Vagina (tissue), 2 donors: ENCODE data around the gene NLRC3. TPM values are rescaled to one million over a fixed set of nuclear protein-coding genes. Genes with fewer than 3 reads are reported as not detected.

Experiments used
- DNase-seq, 2 donors: peaks; one replicate each; pipeline ENCODE4 v3.0.0-alpha.2; 2017; ENCODE audit errors: extremely low spot score in 2 of 2
- H3K27ac ChIP-seq: fragments of 200-600 bp; sonication (generic); one replicate; pipeline ENCODE4 v1.5.1; 2019
- H3K27me3 ChIP-seq: fragments of 200-600 bp; sonication (generic); one replicate; pipeline ENCODE4 v1.5.1; 2019
- H3K36me3 ChIP-seq, 2 donors: fragments of 200-600 bp; sonication (generic); one replicate each; pipeline ENCODE4 v1.5.1; 2017 to 2019
- H3K4me1 ChIP-seq: fragments of 200-600 bp; sonication (generic); one replicate; pipeline ENCODE4 v1.5.1; 2019
- H3K4me3 ChIP-seq, 2 donors: fragments of 200-600 bp; sonication (generic); 1 replicate in 1 of 2; 2 replicates in 1 of 2; pipeline ENCODE4 v1.5.1; 2016 to 2019
- H3K9me3 ChIP-seq: fragments of 200-600 bp; sonication (generic); one replicate; pipeline ENCODE4 v1.5.1; 2019
- POLR2A ChIP-seq, 2 donors: fragments of 450-650 bp; IDR thresholded peaks; one replicate each; pipeline ENCODE4 v1.6.1; 2017; ENCODE audit warnings: antibody characterized with exemption in 2 of 2, mild to moderate bottlenecking in 2 of 2, moderate library complexity in 2 of 2
- POLR2AphosphoS5 ChIP-seq, 2 donors: sonication (generic); formaldehyde crosslinking; IDR thresholded peaks; one replicate each; pipeline ENCODE4 v1.9.0; 2017; ENCODE audit warnings: antibody characterized with exemption in 2 of 2, mild to moderate bottlenecking in 2 of 2, low read depth in 1 of 2; ENCODE audit not compliant: insufficient read depth in 1 of 2
- intact Hi-C: fragments of 100-400 bp; cut with DNase I; formaldehyde crosslinking; loops from one replicate; pipeline ENCODE4 v1.15.1; 2023
- total RNA-seq: library from RNA; depleted of rRNA; stranded (reverse); fragments of >200 nt; gene quantifications from one replicate; pipeline ENCODE4 v1.2.3, GENCODE V29; 2016
- TF ChIP-seq, protein P1 (sequence below), 3 experiments: fragments of 450-650 bp in 2 of 3; fragments of 200-600 bp in 1 of 3; sonication (generic) in 1 of 3; IDR thresholded peaks; one replicate each; pipeline ENCODE4 v1.5.1; 2017 to 2019; ENCODE audit warnings: antibody characterized with exemption in 3 of 3, mild to moderate bottlenecking in 2 of 3, moderate library complexity in 2 of 3

Gene NLRC3
- total RNA-seq, 1 donor from 2014 or later = 12.5 TPM

DNA sequence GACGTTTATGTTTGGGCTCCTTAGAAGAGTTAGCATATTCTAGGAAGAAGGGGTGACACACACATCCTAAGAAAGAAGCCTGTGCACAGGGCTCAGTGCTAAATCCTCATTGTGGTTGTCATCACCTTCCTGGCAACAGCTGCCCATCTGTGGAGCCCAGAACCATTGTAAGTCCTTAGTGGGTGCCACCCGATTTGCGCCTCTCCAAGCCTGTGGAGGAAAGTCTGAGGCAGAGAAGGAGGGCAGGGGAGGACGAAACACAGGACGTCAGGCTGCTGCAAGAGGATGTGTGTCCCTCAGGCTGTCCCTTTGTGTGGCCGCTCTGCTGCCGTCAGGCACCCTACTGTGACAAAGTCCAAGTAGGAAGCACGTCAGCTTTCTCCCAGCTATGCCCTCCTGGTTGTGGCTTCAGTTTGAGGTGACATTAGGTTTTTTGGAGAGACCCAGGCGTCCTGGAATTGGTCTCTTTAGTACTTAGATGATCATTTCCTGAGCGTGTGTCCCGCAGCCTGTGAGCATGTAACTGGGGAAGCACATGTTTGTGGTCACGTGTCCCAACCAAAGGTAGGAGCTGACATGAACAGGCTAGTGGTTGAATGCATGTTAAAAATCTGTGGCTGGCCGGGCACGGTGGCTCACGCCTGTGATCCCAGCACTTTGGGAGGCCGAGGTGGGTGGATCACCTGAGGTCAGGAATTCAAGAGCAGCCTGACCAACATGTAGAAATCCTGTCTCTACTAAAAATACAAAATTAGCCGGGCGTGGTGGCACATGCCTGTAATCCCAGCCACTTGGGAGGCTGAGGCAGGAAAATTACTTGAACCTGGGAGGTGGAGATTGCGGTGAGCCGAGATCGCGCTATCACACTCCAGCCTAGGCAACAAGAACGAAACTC, 65.7 kb downstream of the NLRC3 start:
- DNase-seq = no peak
- H3K36me3 ChIP-seq = peaks cover 0 to 70% of the 10 kb centered on the region in 2 donors
- intact Hi-C loops = no loop called here

DNA sequence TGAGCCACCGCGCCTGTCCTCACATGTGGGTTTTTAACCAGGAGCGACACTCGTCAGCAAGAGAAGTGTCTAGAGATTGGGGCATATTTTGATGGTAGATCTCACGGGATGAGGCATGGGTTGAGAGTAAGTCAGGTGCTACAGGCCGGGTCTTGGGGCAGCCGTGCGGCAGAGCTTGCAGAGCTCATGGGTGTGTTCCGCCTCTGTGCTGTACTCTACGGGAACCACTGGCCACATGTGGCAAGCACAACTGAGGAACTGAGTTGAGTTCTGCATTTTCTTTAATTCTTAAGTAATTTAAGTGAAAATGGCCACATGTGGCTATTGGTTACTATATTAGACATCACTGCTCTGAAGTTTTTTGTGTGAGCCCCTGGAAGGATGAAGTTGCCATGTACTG, 66.8 kb downstream of the NLRC3 start:
- H3K36me3 ChIP-seq = peaks cover 0 to 61% of the 10 kb centered on the region in 2 donors
- TF ChIP-seq POLR2A (IDR thresholded peaks at IDR 0.05) (no peak), POLR2AphosphoS5 (IDR thresholded peaks at IDR 0.05; ENCODE audit: insufficient read depth in 1 of 2, low read depth in 1 of 2) (no peak)
- TF ChIP-seq, protein P1, sequence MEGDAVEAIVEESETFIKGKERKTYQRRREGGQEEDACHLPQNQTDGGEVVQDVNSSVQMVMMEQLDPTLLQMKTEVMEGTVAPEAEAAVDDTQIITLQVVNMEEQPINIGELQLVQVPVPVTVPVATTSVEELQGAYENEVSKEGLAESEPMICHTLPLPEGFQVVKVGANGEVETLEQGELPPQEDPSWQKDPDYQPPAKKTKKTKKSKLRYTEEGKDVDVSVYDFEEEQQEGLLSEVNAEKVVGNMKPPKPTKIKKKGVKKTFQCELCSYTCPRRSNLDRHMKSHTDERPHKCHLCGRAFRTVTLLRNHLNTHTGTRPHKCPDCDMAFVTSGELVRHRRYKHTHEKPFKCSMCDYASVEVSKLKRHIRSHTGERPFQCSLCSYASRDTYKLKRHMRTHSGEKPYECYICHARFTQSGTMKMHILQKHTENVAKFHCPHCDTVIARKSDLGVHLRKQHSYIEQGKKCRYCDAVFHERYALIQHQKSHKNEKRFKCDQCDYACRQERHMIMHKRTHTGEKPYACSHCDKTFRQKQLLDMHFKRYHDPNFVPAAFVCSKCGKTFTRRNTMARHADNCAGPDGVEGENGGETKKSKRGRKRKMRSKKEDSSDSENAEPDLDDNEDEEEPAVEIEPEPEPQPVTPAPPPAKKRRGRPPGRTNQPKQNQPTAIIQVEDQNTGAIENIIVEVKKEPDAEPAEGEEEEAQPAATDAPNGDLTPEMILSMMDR (IDR thresholded peaks at IDR 0.05) = no peak
- DNase-seq = no peak
- H3K4me3 ChIP-seq = no peak overlapping the region
- intact Hi-C loops = no loop called here
- H3K27ac ChIP-seq = no peak overlapping the region
- H3K9me3 ChIP-seq = no peaks in the 10 kb centered on the region
- no peaks in the 10 kb centered on the region for H3K27me3 ChIP-seq
- no peaks in the 10 kb centered on the region for H3K4me1 ChIP-seq

More for the DNA sequence above, 65.7 kb downstream of the NLRC3 start:
- no peaks in the 10 kb centered on the region for H3K27me3 ChIP-seq
- no peak overlapping the region for H3K4me3 ChIP-seq
- H3K9me3 ChIP-seq = no peaks in the 10 kb centered on the region
- no peak overlapping the region for H3K27ac ChIP-seq
- TF ChIP-seq POLR2AphosphoS5 (IDR thresholded peaks at IDR 0.05; ENCODE audit: insufficient read depth in 1 of 2, low read depth in 1 of 2) (no peak), POLR2A (IDR thresholded peaks at IDR 0.05) (no peak)
- TF ChIP-seq, protein P1 (IDR thresholded peaks at IDR 0.05) = no peak
- no peaks in the 10 kb centered on the region for H3K4me1 ChIP-seq

DNA sequence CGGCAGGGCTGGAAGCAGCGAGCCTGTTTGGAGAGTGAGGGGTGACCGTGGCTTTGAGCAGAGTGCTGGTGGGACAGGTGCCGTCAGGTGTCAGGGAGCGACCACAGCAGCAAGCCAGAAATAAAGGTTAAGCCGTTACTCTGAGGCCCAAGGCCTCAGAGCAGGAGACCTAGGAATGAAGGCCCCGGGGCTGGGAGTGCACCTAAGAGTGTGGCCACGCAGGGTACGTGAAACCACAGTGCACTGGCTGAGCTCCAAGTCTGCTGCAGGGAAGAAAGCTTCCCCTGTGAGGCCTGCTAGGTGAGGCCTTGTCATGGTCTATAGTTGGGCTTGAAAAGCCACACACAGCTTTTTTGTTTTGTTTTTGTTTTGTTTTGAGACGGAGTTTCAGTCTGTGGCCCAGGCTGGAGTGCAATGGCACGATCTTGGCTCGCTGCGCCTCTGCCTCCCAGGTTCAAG, 67.7 kb downstream of the NLRC3 start:
- Histone ChIP-seq H3K27me3 (no peaks in the 10 kb centered on the region), H3K27ac (no peak overlapping the region), H3K9me3 (no peaks in the 10 kb centered on the region), H3K36me3 (peaks cover 0 to 52% of the 10 kb centered on the region in 2 donors), H3K4me1 (no peaks in the 10 kb centered on the region), H3K4me3 (no peak overlapping the region)
- TF ChIP-seq POLR2A (IDR thresholded peaks at IDR 0.05) (no peak), POLR2AphosphoS5 (IDR thresholded peaks at IDR 0.05; ENCODE audit: insufficient read depth in 1 of 2, low read depth in 1 of 2) (no peak)
- TF ChIP-seq, protein P1 (IDR thresholded peaks at IDR 0.05) = no peak
- DNase-seq = no peak
- intact Hi-C loops = no loop called here

DNA sequence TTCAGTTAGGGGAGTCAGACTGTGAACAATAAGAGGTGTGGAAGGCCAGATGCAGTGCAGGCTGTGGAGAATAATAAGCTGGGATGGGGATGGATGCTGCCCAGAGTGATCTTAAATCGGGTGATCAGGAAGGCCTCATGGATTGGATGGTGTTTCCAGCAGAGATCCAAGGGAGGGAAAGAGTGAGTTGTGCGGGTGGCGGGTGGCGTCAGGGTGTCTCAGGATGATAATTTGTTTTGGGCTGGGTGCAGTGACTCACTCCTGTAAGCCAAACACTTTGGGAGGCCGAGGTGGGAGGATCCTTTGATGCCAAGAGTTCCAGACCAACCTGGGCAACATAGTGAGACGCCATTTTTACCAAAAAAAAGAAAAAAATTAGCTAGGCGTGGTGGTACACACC, 68.5 kb downstream of the NLRC3 start:
- DNase-seq = no peak
- H3K36me3 ChIP-seq = peaks cover 0 to 44% of the 10 kb centered on the region in 2 donors
- no peak overlapping the region for H3K4me3 ChIP-seq
- no peak overlapping the region for H3K27ac ChIP-seq
- intact Hi-C loops = no loop called here
- TF ChIP-seq, protein P1 (IDR thresholded peaks at IDR 0.05) = no peak
- TF ChIP-seq POLR2A (IDR thresholded peaks at IDR 0.05) (no peak), POLR2AphosphoS5 (IDR thresholded peaks at IDR 0.05; ENCODE audit: insufficient read depth in 1 of 2, low read depth in 1 of 2) (no peak)
- H3K4me1 ChIP-seq = no peaks in the 10 kb centered on the region
- no peaks in the 10 kb centered on the region for H3K9me3 ChIP-seq
- H3K27me3 ChIP-seq = no peaks in the 10 kb centered on the region

DNA sequence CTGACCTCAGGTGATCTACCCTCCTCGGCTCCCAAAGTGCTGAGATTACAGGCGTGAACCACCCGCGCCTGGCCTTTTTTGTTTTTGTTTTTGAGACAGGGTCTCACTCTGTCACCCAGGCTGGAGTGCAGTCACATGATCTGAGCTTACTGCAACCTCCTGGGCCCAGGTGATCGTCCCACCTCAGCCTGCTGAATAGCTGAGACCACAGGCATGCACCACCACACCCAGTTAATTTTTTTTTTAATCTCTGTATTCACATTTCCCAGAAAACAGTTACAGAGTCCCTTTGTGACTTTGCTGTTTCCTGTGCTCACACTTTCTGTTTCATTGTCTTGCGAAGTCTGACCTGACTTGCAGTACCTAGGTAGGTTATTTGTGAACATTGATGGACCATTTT, 73.7 kb downstream of the NLRC3 start:
- intact Hi-C loops = loop anchor here (1.0 kb wide), 1 partner anchor 33 kb away; no protein-coding TSS in a partner anchor
- H3K27me3 ChIP-seq = no peaks in the 10 kb centered on the region
- H3K27ac ChIP-seq = no peak overlapping the region
- no peaks in the 10 kb centered on the region for H3K9me3 ChIP-seq
- DNase-seq = no peak
- H3K4me3 ChIP-seq = no peak overlapping the region
- H3K36me3 ChIP-seq = peaks cover 0 to 12% of the 10 kb centered on the region in 2 donors
- TF ChIP-seq, protein P1 (IDR thresholded peaks at IDR 0.05) = no peak
- TF ChIP-seq POLR2AphosphoS5 (IDR thresholded peaks at IDR 0.05; ENCODE audit: insufficient read depth in 1 of 2, low read depth in 1 of 2) (no peak), POLR2A (IDR thresholded peaks at IDR 0.05) (no peak)
- H3K4me1 ChIP-seq = peaks cover 26% of the 10 kb centered on the region
